ENCODE data around the gene DNAH2. TPM values are rescaled to one million over a fixed set of nuclear protein-coding genes. Genes with fewer than 3 reads are reported as not detected.

DNAH2 gene
- total and polyA plus RNA-seq, 2 experiments from 2014 or later = 0.38 TPM; not detected in 1

DNA sequence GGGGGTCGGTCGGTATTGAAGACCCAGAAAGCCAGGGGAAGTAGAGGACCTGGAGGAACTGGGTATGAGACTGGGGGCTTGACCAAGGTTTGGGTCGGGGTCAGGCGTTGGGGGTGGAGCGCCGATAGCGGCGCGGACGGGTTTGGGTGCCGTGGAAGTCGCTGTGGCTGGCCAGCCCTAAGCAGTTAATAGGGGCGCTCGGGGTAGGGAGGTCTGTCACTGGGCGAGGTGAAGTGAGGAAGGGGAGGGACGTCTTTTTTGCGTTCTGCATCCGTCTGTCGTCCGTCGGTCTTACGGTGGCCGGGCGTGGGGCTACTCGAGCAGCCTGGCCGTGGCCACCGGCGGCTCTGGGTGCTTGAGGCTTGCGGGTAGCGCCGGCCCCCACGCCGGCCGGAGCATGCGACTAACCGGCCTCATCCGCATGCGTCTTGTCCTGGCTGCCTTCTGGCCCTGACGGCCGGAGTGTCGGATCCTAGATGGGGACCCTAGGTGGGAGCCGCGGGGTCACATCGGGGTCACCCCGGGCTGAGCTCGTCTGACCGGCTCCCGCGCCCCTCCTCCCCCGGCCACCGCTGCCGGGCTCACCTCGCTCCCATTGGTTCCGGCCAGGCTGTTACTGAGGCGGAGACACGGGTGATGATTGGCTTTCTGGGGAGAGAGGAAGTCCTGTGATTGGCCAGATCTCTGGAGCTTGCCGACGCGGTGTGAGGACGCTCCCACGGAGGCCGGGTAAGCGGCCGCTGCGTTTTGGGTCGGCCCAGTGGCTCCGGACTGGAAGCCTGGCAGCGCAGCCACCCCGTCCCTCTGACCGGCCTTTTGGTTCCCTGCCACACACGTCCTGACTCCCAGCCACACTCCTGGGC is 127.0 kb downstream of the DNAH2 start:
- peak; percentile 97 for DNase-seq (ENCODE audit: low spot score)
- peaks cover 6% of the 10 kb centered on the region; the same call in 1 of the 2 replicates for H3K36me3 ChIP-seq (ENCODE audit: insufficient read depth)
- H3K27ac ChIP-seq (ENCODE audit: low read depth) = no peak overlapping the region
- H3K27me3 ChIP-seq (ENCODE audit: insufficient read depth) = peaks cover 83% of the 10 kb centered on the region
- ATAC-seq = peak; percentile 72
- peak overlapping the region; percentile 94 for H3K4me3 ChIP-seq
- H2AFZ ChIP-seq = peak overlapping the region; percentile 76
- Mint-ChIP-seq H3K4me1 (peaks cover 20% of the 10 kb centered on the region), H3K27ac (no peak overlapping the region), H3K27me3 (ENCODE audit: insufficient read depth, low read depth, poor library complexity) (peaks cover 55% of the 10 kb centered on the region), H3K36me3 (ENCODE audit: low read depth) (peaks cover 2% of the 10 kb centered on the region; the same call in 1 of the 3 replicates), H3K4me3 (peak overlapping the region; percentile 88), H3K9me3 (no peaks in the 10 kb centered on the region; the same call in 2 of the 3 replicates)
- H4K20me1 ChIP-seq (replicated peaks; ENCODE audit: insufficient read depth) = peaks cover 13% of the 10 kb centered on the region
- TF ChIP-seq, protein P1, sequence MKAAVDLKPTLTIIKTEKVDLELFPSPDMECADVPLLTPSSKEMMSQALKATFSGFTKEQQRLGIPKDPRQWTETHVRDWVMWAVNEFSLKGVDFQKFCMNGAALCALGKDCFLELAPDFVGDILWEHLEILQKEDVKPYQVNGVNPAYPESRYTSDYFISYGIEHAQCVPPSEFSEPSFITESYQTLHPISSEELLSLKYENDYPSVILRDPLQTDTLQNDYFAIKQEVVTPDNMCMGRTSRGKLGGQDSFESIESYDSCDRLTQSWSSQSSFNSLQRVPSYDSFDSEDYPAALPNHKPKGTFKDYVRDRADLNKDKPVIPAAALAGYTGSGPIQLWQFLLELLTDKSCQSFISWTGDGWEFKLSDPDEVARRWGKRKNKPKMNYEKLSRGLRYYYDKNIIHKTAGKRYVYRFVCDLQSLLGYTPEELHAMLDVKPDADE (IDR thresholded peaks at IDR 0.05) = no peak
- peak; percentile 79 for TF ChIP-seq CREB1 (CRISPR knock-in tag; IDR thresholded peaks at IDR 0.05; ENCODE audit: low read depth)
- no peak for TF ChIP-seq NANOG (IDR thresholded peaks at IDR 0.05; ENCODE audit: borderline replicate concordance)
- no peak for TF ChIP-seq EZH2phosphoT487 (IDR thresholded peaks at IDR 0.05; ENCODE audit: unreplicated experiment)
- H3F3A ChIP-seq (replicated peaks; ENCODE audit: low read depth) = peaks cover 8% of the 10 kb centered on the region; the same call in 1 of the 2 replicates
- H3K9me2 ChIP-seq (ENCODE audit: insufficient read depth) = no peaks in the 10 kb centered on the region
- H3K4me2 ChIP-seq = peak overlapping the region; percentile 99
- no peaks in the 10 kb centered on the region for H3K79me2 ChIP-seq (replicated peaks; ENCODE audit: insufficient read depth)
- peaks cover 11% of the 10 kb centered on the region; the same call in 1 of the 2 replicates for H3K4me1 ChIP-seq (ENCODE audit: insufficient read depth)

DNA sequence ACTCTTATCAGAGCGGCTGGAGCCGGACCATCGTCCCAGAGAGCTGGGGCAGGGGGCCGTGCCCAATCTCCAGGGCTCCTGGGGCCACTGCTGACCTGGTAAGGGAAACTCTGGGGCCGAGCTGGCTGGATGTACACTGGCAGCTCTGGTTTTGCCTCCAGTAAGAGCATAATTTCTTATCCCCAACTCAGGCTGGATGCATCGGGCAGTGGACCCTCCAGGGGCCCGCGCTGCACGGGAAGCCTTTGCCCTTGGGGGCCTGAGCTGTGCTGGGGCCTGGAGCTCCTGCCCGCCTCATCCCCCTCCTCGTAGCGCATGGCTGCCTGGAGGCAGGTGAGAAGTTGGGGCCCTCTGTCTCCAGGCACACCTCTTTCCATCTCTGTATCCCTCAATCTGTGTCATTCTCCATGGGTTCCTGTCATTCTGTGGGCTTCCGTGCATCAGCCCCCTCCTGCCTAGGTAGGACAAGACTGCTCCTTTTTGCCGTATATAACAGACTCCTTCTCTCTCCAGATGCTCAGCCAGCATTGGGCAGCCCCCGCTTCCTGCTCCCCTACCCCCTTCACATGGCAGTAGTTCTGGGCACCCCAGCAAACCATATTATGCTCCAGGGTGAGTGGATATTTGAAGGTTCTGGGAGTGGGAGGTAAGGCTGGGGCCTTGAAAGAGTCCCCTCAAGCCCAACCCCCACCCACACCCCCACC is 128.0 kb downstream of the DNAH2 start:
- Histone ChIP-seq H3K27me3 (ENCODE audit: insufficient read depth) (peaks cover 83% of the 10 kb centered on the region), H3K4me2 (peak overlapping the region; percentile 99), H3K4me1 (ENCODE audit: insufficient read depth) (peaks cover 11% of the 10 kb centered on the region; the same call in 1 of the 2 replicates), H3K9me2 (ENCODE audit: insufficient read depth) (no peaks in the 10 kb centered on the region), H3K27ac (ENCODE audit: low read depth) (no peak overlapping the region), H3F3A (replicated peaks; ENCODE audit: low read depth) (0 out of 2 replicates have a peak, but pooled peaks cover 8% of the 10 kb centered on the region), H3K79me2 (replicated peaks; ENCODE audit: insufficient read depth) (no peaks in the 10 kb centered on the region), H3K36me3 (ENCODE audit: insufficient read depth) (peaks cover 5% of the 10 kb centered on the region; the same call in 1 of the 2 replicates), H3K4me3 (peak overlapping the region; percentile 94), H4K20me1 (replicated peaks; ENCODE audit: insufficient read depth) (peaks cover 7% of the 10 kb centered on the region), H2AFZ (peak overlapping the region; percentile 73)
- Mint-ChIP-seq H3K9me3 (no peaks in the 10 kb centered on the region; the same call in 2 of the 3 replicates), H3K27ac (no peak overlapping the region), H3K4me1 (peaks cover 14% of the 10 kb centered on the region), H3K27me3 (ENCODE audit: insufficient read depth, low read depth, poor library complexity) (peaks cover 48% of the 10 kb centered on the region), H3K4me3 (peak overlapping the region; percentile 88), H3K36me3 (ENCODE audit: low read depth) (peaks cover 2% of the 10 kb centered on the region; the same call in 1 of the 3 replicates)
- DNase-seq (ENCODE audit: low spot score) = no peak
- ATAC-seq = no peak
- TF ChIP-seq ZNF114 (CRISPR knock-in tag; IDR thresholded peaks at IDR 0.05) = no peak
- TF ChIP-seq CREB1 (CRISPR knock-in tag; IDR thresholded peaks at IDR 0.05; ENCODE audit: low read depth) = no peak
- TF ChIP-seq JUNB (IDR thresholded peaks at IDR 0.05; ENCODE audit: unreplicated experiment) = no peak
- TF ChIP-seq NANOG (IDR thresholded peaks at IDR 0.05; ENCODE audit: borderline replicate concordance) = no peak
- TF ChIP-seq REST (IDR thresholded peaks at IDR 0.05; ENCODE audit: unreplicated experiment) = no peak
- no peak for TF ChIP-seq EZH2 (IDR thresholded peaks at IDR 0.05; ENCODE audit: low read depth, unreplicated experiment)
- TF ChIP-seq POLR2AphosphoS5 (IDR thresholded peaks at IDR 0.05; ENCODE audit: low read depth) = no peak
- TF ChIP-seq STAT1 (IDR thresholded peaks at IDR 0.05; ENCODE audit: unreplicated experiment) = no peak
- TF ChIP-seq, protein P1 (IDR thresholded peaks at IDR 0.05) = no peak
- TF ChIP-seq ZNF331 (CRISPR knock-in tag; IDR thresholded peaks at IDR 0.05; ENCODE audit: low read depth) = no peak

All from GM23338 (cell line).